22Rv1 (cell line): ENCODE measurements around the gene RDH12.

ENCODE experiments used
- H3K27ac ChIP-seq: fragments of 450-650 bp; 2 replicates; pipeline ENCODE4 v1.5.1; 2017
- CTCF ChIP-seq: fragments of 450-650 bp; IDR thresholded peaks from 2 replicates; pipeline ENCODE4 v1.5.1; 2017; ENCODE audit warnings: mild to moderate bottlenecking
- ZFX ChIP-seq: fragments of 450-650 bp; IDR thresholded peaks from 2 replicates; pipeline ENCODE4 v1.6.1; 2017; ENCODE audit warnings: antibody characterized with exemption, borderline replicate concordance

RDH12 gene

GRCh38 chr14:67733616-67734015 lies 31.9 kb downstream of the RDH12 start:
- TF ChIP-seq ZFX (no peak), CTCF (no peak)
- H3K27ac ChIP-seq, result no peak overlapping the region

DNA sequence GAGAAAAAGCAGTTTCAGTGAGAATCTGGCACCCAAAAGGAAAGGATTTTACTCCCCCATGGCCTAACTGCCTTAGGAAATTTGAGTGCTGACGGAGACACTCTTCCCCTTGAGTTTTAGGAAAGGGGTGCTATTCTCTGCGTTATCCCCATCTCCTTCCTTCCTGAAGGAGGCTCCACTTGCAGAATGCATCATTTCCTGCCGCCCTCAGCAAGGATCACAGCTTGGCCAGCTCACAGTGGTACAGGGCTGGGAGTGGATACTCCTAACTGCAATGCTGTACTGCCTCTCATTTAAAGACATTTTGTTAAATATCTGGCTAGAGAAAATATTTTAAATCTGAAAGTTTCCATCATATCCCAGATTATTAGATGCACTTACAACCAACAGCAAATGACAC lies 33.0 kb downstream of the RDH12 start:
- TF ChIP-seq CTCF (no peak), ZFX (no peak)
- H3K27ac ChIP-seq, result no peak overlapping the region

- no peak overlapping the region for H3K27ac ChIP-seq
- no peak for TF ChIP-seq ZFX
These were observed 33.9 kb downstream of the RDH12 start for GRCh38 chr14:67735336-67736147.

- H3K27ac ChIP-seq, result no peak overlapping the region
- no peak for TF ChIP-seq ZFX
These were observed 35.1 kb downstream of the RDH12 start for GRCh38 chr14:67736771-67737170.

GRCh38 chr14:67738740-67739504 lies 37.2 kb downstream of the RDH12 start:
- H3K27ac ChIP-seq, result peak overlapping the region; percentile 96

GRCh38 chr14:67744046-67744445 lies 42.4 kb downstream of the RDH12 start:
- TF ChIP-seq ZFX (no peak), CTCF (no peak)

More at GRCh38 chr14:67738740-67739504, 37.2 kb downstream of the RDH12 start:
- no peak for TF ChIP-seq ZFX
- TF ChIP-seq CTCF, result no peak

DNA sequence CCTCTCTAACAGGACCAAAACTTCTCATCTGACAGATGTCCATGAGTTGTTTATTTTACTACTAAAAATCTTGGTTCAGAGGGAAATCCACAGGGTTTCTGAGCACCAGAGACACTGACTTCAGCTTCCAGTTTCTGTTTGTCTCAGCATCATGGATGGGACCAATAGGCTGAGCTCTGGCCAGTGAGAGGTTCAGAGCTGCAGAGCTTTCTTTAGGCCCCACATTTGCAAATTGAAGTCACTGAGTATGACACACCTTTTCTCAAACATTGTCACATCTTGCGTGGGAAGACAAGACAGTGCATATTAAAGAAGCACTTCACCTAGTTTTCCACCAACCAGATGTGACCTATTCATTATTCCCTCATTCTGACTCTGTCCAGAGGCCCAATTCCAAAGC lies 45.2 kb downstream of the RDH12 start:
- TF ChIP-seq ZFX (no peak), CTCF (no peak)
- H3K27ac ChIP-seq, result no peak overlapping the region

More at GRCh38 chr14:67744046-67744445, 42.4 kb downstream of the RDH12 start:
- no peak overlapping the region for H3K27ac ChIP-seq

DNA sequence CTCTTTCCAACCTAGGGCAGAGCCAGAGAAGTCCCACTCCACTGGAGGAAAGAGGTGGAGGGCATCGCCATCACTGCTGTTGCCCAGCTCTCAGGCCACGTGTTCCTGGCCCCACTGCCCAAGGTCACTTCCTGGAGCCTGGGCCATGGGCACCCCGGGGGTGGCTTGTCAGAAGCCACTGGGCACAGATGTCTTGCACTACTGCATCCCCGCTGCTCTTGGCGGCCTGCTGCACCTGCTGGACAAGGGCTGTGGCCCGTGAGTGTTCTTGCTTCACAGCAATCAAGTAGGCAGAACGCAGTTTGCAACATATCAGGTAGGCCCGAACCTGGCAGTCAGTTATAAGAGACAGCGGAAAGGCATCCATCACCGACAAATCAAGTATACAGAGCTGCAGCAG lies 46.6 kb downstream of the RDH12 start:
- TF ChIP-seq ZFX, result no peak
- no peak for TF ChIP-seq CTCF
- no peak overlapping the region for H3K27ac ChIP-seq
